NCI-H69 (cell line): ENCODE data around the gene TMEM61.
"Not testable (repeated sequence)": the region's sequence is repeated elsewhere in the genome, so short reads cannot be mapped to it uniquely, and the experiment has no call there.

Experiments
- DNase-seq: peaks from one replicate; lab custom pipeline; 2025; lab: John Stamatoyannopoulos, UW

Gene TMEM61

GRCh38 chr1:54962612-54963395, 17.6 kb upstream of the TMEM61 start:
- DNase-seq = no peak

- DNase-seq = not testable (repeated sequence)
Measured at GRCh38 chr1:54963829-54964228, 16.6 kb upstream of the TMEM61 start.

- peak; percentile 52 for DNase-seq
Measured at GRCh38 chr1:54965624-54966340, 14.6 kb upstream of the TMEM61 start.

- DNase-seq = no peak
Measured at GRCh38 chr1:54967372-54967771, 13.1 kb upstream of the TMEM61 start.

- DNase-seq = peak; percentile 26
Measured at GRCh38 chr1:54968551-54968950, 11.9 kb upstream of the TMEM61 start.

- no peak for DNase-seq
Measured at GRCh38 chr1:54969879-54970278, 10.5 kb upstream of the TMEM61 start.

- DNase-seq = no peak
Measured at GRCh38 chr1:54970901-54971300, 9.5 kb upstream of the TMEM61 start.

GRCh38 chr1:54971317-54971791, 9.1 kb upstream of the TMEM61 start:
- peak; percentile 5 for DNase-seq

- no peak for DNase-seq
Measured at GRCh38 chr1:54972436-54972835, 8.0 kb upstream of the TMEM61 start.

GRCh38 chr1:54973205-54973921, 7.1 kb upstream of the TMEM61 start:
- peak; percentile 85 for DNase-seq

- peak; percentile 97 for DNase-seq
Measured at GRCh38 chr1:54975356-54976108, 4.9 kb upstream of the TMEM61 start.

- peak; percentile 85 for DNase-seq
Measured at GRCh38 chr1:54976747-54977146, 3.7 kb upstream of the TMEM61 start.

- DNase-seq = peak; percentile 77
Measured at GRCh38 chr1:54977533-54978297, 2.7 kb upstream of the TMEM61 start.

- DNase-seq = peak; percentile 48
Measured at GRCh38 chr1:54978528-54979326, 1.7 kb upstream of the TMEM61 start.

GRCh38 chr1:54979327-54979891, 1.0 kb upstream of the TMEM61 start:
- DNase-seq = no peak

- no peak for DNase-seq
Measured at GRCh38 chr1:54980046-54980527, 341 bp upstream of the TMEM61 start.

- DNase-seq = no peak
Measured at GRCh38 chr1:54981466-54981865, 1.0 kb downstream of the TMEM61 start.

- DNase-seq = peak; percentile 95
Measured at GRCh38 chr1:54982739-54983138, 2.3 kb downstream of the TMEM61 start.

GRCh38 chr1:54984131-54984842, 3.9 kb downstream of the TMEM61 start:
- DNase-seq = peak; percentile 64
